ENCODE measurements around the gene C2CD3.

DNA sequence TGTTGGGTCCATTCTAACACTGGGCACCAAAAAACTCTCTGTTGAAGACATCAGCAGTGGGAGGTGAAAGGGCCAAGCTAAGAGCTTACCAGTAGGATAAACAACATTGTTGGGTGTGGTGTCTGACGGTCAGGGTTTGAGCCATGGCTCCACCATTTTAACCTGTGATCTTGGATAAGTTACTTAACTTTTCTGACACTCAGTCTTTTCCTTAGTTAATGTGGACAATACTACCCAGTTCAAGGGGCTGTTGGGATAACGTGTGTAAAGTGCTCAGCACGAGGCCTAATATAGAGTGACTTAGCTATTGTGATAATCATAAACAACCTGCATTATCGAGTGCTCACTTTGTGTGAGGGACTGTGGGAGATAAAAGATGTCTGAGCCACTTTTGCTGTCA lies 168.0 kb downstream of the C2CD3 start:
- TF ChIP-seq POLR2AphosphoS5 (IDR thresholded peaks at IDR 0.05; ENCODE audit: control insufficient read depth, insufficient read depth, low read depth, low read length) = no peak
- TF ChIP-seq, protein P1, sequence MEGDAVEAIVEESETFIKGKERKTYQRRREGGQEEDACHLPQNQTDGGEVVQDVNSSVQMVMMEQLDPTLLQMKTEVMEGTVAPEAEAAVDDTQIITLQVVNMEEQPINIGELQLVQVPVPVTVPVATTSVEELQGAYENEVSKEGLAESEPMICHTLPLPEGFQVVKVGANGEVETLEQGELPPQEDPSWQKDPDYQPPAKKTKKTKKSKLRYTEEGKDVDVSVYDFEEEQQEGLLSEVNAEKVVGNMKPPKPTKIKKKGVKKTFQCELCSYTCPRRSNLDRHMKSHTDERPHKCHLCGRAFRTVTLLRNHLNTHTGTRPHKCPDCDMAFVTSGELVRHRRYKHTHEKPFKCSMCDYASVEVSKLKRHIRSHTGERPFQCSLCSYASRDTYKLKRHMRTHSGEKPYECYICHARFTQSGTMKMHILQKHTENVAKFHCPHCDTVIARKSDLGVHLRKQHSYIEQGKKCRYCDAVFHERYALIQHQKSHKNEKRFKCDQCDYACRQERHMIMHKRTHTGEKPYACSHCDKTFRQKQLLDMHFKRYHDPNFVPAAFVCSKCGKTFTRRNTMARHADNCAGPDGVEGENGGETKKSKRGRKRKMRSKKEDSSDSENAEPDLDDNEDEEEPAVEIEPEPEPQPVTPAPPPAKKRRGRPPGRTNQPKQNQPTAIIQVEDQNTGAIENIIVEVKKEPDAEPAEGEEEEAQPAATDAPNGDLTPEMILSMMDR (IDR thresholded peaks at IDR 0.05 in 2 of 3, conservative IDR thresholded peaks at IDR 0.05 in 1 of 3; ENCODE audit: insufficient read depth in 2 of 3, low read depth in 1 of 3, low read length in 3 of 3) = no peak
- no peak for TF ChIP-seq KLF16 (IDR thresholded peaks at IDR 0.05)
- no peak for TF ChIP-seq ERF (CRISPR knock-in tag; IDR thresholded peaks at IDR 0.05)
- TF ChIP-seq ZZZ3 (IDR thresholded peaks at IDR 0.05) = no peak
- TF ChIP-seq ARID1B (IDR thresholded peaks at IDR 0.05) = 0 out of 2 replicates have a peak, but pooled peaks have one; percentile 7
- TF ChIP-seq, protein P2, sequence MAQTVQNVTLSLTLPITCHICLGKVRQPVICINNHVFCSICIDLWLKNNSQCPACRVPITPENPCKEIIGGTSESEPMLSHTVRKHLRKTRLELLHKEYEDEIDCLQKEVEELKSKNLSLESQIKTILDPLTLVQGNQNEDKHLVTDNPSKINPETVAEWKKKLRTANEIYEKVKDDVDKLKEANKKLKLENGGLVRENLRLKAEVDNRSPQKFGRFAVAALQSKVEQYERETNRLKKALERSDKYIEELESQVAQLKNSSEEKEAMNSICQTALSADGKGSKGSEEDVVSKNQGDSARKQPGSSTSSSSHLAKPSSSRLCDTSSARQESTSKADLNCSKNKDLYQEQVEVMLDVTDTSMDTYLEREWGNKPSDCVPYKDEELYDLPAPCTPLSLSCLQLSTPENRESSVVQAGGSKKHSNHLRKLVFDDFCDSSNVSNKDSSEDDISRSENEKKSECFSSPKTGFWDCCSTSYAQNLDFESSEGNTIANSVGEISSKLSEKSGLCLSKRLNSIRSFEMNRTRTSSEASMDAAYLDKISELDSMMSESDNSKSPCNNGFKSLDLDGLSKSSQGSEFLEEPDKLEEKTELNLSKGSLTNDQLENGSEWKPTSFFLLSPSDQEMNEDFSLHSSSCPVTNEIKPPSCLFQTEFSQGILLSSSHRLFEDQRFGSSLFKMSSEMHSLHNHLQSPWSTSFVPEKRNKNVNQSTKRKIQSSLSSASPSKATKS (CRISPR knock-in tag; IDR thresholded peaks at IDR 0.05) = no peak
- TF ChIP-seq CCAR2 (IDR thresholded peaks at IDR 0.05; ENCODE audit: low read depth, low read length) = no peak
- TF ChIP-seq, protein P3, sequence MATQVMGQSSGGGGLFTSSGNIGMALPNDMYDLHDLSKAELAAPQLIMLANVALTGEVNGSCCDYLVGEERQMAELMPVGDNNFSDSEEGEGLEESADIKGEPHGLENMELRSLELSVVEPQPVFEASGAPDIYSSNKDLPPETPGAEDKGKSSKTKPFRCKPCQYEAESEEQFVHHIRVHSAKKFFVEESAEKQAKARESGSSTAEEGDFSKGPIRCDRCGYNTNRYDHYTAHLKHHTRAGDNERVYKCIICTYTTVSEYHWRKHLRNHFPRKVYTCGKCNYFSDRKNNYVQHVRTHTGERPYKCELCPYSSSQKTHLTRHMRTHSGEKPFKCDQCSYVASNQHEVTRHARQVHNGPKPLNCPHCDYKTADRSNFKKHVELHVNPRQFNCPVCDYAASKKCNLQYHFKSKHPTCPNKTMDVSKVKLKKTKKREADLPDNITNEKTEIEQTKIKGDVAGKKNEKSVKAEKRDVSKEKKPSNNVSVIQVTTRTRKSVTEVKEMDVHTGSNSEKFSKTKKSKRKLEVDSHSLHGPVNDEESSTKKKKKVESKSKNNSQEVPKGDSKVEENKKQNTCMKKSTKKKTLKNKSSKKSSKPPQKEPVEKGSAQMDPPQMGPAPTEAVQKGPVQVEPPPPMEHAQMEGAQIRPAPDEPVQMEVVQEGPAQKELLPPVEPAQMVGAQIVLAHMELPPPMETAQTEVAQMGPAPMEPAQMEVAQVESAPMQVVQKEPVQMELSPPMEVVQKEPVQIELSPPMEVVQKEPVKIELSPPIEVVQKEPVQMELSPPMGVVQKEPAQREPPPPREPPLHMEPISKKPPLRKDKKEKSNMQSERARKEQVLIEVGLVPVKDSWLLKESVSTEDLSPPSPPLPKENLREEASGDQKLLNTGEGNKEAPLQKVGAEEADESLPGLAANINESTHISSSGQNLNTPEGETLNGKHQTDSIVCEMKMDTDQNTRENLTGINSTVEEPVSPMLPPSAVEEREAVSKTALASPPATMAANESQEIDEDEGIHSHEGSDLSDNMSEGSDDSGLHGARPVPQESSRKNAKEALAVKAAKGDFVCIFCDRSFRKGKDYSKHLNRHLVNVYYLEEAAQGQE (IDR thresholded peaks at IDR 0.05; ENCODE audit: borderline replicate concordance) = no peak
- TF ChIP-seq, protein P3 (CRISPR knock-in tag; IDR thresholded peaks at IDR 0.05; ENCODE audit: low read depth) = no peak
- no peak for TF ChIP-seq SMARCB1 (IDR thresholded peaks at IDR 0.05; ENCODE audit: insufficient read length, low read depth)
- TF ChIP-seq CEBPB (tag; IDR thresholded peaks at IDR 0.05) = no peak
